Aorta (tissue), 5 donors: ENCODE results near the gene WWOX. TPM values are rescaled to one million over a fixed set of nuclear protein-coding genes. Genes with fewer than 3 reads are reported as not detected.

Source experiments
- ATAC-seq: fragments of 200-7000 bp; cut with Tn5 transposase; one replicate; pipeline ENCODE4 v1.9.1; 2022; ENCODE audit warnings: moderate library complexity; ENCODE audit not compliant: low FRiP score
- DNase-seq, 2 donors: peaks; one replicate each; pipeline ENCODE4 v3.0.0-alpha.2; 2020
- H3K27ac ChIP-seq, 2 donors: one replicate each; pipeline ENCODE4 v1.5.1; 2013; ENCODE audit warnings: low read length in 2 of 2, mild to moderate bottlenecking in 2 of 2, moderate library complexity in 2 of 2, control low read depth in 1 of 2, inconsistent platforms in 1 of 2, low read depth in 1 of 2
- H3K27me3 ChIP-seq, 2 donors: one replicate each; pipeline ENCODE4 v1.6.1; 2013; ENCODE audit warnings: control low read depth in 1 of 2, low read length in 1 of 2, mild to moderate bottlenecking in 1 of 2, moderate library complexity in 1 of 2; ENCODE audit not compliant: insufficient read depth in 2 of 2, control insufficient read depth in 1 of 2
- H3K36me3 ChIP-seq, 2 donors: one replicate each; pipeline ENCODE4 v1.6.1; 2013; ENCODE audit warnings: control low read depth in 1 of 2, low read length in 1 of 2, mild to moderate bottlenecking in 1 of 2; ENCODE audit not compliant: insufficient read depth in 2 of 2, control insufficient read depth in 1 of 2
- H3K4me1 ChIP-seq, 2 donors: one replicate each; pipeline ENCODE4 v1.6.1; 2013; ENCODE audit warnings: low read length in 2 of 2, control low read depth in 1 of 2, mild to moderate bottlenecking in 1 of 2, moderate library complexity in 1 of 2; ENCODE audit not compliant: insufficient read depth in 2 of 2, control insufficient read depth in 1 of 2
- H3K4me3 ChIP-seq, 2 donors: one replicate each; pipeline ENCODE4 v1.5.1; 2013; ENCODE audit warnings: low read length in 2 of 2, control low read depth in 1 of 2, mild to moderate bottlenecking in 1 of 2
- H3K9me3 ChIP-seq: one replicate; pipeline ENCODE4 v1.6.1; 2013; ENCODE audit warnings: mild to moderate bottlenecking, low read length; ENCODE audit not compliant: control insufficient read depth
- WGBS, 2 donors: extraction: QIAGEN DNeasy Blood & Tissue Kit; methylation state at CpG; one replicate each; pipeline ENCODE4 v1.1.7; 2013; 5-methylcytosine and 5-hydroxymethylcytosine counted together
- intact Hi-C, 2 donors: fragments of 100-400 bp; cut with DNase I; formaldehyde crosslinking; loops; one replicate each; pipeline versions ENCODE4 v1.14.2 to v1.15.0; 2022
- polyA plus RNA-seq, 2 donors: library from polyadenylated mRNA; stranded (reverse); fragments of 200-250 nt; gene quantifications; one replicate each; pipeline ENCODE4 v1.2.3, GENCODE V29; 2013
- total RNA-seq, 2 donors: library from RNA; stranded (reverse); fragmentation: NEBNext Ultra II Directional; extraction: Animal tissue kit (Norgen Biotek cat#: 25700); gene quantifications; one replicate each; pipeline ENCODE4 v1.2.1, GENCODE V29; 2021
- donor health status: healthy with polysubstance abuse.
- donor health status: Bipolar disorder and iron deficiency.
- donor health status: DM: no; HTN: no; CAD: no.
- donor health status: DM: no; HTN: no; CAD: no.
- donor health status: DM: yes; HTN: yes; CAD: no.

The WWOX gene
- total and polyA plus RNA-seq, 4 donors, result 11.2 to 30.9 (median 14.6) TPM

GRCh38 chr16:78289373-78289772 lies 189.9 kb downstream of the WWOX start:
- DNase-seq, result no peak
- Histone ChIP-seq H3K36me3 (no peaks in the 10 kb centered on the region), H3K27ac (no peak overlapping the region), H3K4me1 (peaks cover 0 to 9% of the 10 kb centered on the region in 2 donors), H3K27me3 (no peaks in the 10 kb centered on the region), H3K9me3 (no peaks in the 10 kb centered on the region), H3K4me3 (no peak overlapping the region)
- 42 to 49% methylated on average over 3 of the region's 3 CpGs for WGBS, 2 donors
- no peak for ATAC-seq
- intact Hi-C loops, result loop anchor here in 1 of 2 donors (10.0 kb wide), 1 partner anchor 165 kb away; no protein-coding TSS in a partner anchor

DNA sequence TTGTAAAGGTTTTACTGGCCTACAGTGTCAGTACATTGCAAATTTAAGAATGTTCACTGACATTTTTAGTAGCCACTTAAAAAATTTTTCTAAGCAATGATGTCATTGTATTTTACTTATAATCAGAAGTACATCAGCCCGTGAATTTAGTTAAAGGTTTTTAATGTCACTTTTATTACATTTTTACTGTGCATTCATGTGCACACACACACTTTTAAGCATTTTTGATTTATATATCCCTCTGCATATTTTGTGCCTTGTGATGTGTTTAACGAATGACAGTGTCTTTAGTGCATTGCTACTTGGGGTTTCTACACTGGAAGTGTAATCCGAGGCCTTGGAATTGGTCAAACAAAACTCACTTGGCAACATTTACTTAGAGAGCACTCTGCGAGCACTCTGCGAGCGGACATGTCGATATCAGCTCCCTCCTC lies 190.4 kb downstream of the WWOX start:
- WGBS, 2 donors, result 64 to 70% methylated on average over 7 of the region's 7 CpGs
- no peak for ATAC-seq
- no peak for DNase-seq
- intact Hi-C loops, result loop anchor here in 1 of 2 donors (10.0 kb wide), 1 partner anchor 165 kb away; no protein-coding TSS in a partner anchor
- no peaks in the 10 kb centered on the region for H3K9me3 ChIP-seq
- peaks cover 0 to 9% of the 10 kb centered on the region in 2 donors for H3K4me1 ChIP-seq
- no peaks in the 10 kb centered on the region for H3K36me3 ChIP-seq
- H3K4me3 ChIP-seq, result no peak overlapping the region
- no peaks in the 10 kb centered on the region for H3K27me3 ChIP-seq
- H3K27ac ChIP-seq, result no peak overlapping the region

GRCh38 chr16:78290395-78290794 lies 190.9 kb downstream of the WWOX start:
- H3K9me3 ChIP-seq, result no peaks in the 10 kb centered on the region
- H3K36me3 ChIP-seq, result no peaks in the 10 kb centered on the region
- 60 to 63% methylated on average over 6 of the region's 6 CpGs for WGBS, 2 donors
- DNase-seq, result no peak
- H3K4me3 ChIP-seq, result no peak overlapping the region
- peaks cover 0 to 9% of the 10 kb centered on the region in 2 donors for H3K4me1 ChIP-seq
- ATAC-seq, result no peak
- intact Hi-C loops, result no loop called here
- no peaks in the 10 kb centered on the region for H3K27me3 ChIP-seq
- H3K27ac ChIP-seq, result no peak overlapping the region

DNA sequence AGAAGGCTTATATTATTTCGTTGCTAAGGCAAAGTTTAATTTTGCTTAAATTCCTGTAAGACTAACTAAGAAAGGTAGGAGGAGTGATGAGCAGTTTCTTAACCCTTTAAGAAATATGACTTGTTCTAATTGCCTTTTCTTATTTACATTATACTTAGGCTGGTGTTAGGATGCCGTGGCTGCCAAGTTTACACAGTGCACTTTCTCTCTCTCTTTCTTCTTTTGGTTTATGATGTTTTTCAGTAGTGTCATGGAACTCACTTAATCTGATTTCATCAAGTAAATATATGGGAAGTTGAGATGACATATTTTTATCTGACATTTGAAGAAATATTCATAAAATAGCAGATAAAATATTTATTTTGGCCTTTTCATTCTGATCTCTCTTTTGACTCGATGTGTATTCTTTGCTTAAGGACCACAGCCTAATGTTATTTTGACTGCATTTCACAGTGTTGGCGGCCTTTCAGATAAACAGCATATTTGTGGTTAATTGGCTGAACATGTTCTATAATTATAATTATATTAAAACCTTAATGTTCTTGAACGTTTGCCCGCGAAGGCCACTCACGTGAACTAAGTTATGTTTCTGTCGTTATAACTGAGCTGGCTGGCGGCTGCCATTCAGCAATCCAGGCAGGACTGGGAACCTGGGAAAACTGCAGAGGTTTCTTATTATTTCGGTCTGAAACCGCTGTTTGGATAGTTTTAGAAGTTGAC lies 191.6 kb downstream of the WWOX start:
- intact Hi-C loops, result no loop called here
- Histone ChIP-seq H3K4me3 (peak overlapping the region in 1 of 2 donors; percentile 41), H3K27ac (no peak overlapping the region), H3K27me3 (no peaks in the 10 kb centered on the region), H3K4me1 (peaks cover 0 to 9% of the 10 kb centered on the region in 2 donors), H3K9me3 (no peaks in the 10 kb centered on the region), H3K36me3 (no peaks in the 10 kb centered on the region)
- no peak for DNase-seq
- WGBS, 2 donors, result 9 to 10% methylated on average over 12 of the region's 12 CpGs
- ATAC-seq, result no peak

GRCh38 chr16:78291604-78292003 lies 192.2 kb downstream of the WWOX start:
- intact Hi-C loops, result no loop called here
- Histone ChIP-seq H3K27ac (peak overlapping the region in 1 of 2 donors; percentile 57), H3K4me3 (peak overlapping the region in 1 of 2 donors; percentile 41), H3K4me1 (peaks cover 0 to 9% of the 10 kb centered on the region in 2 donors), H3K27me3 (no peaks in the 10 kb centered on the region), H3K9me3 (no peaks in the 10 kb centered on the region), H3K36me3 (no peaks in the 10 kb centered on the region)
- 7 to 8% methylated on average over 5 of the region's 5 CpGs for WGBS, 2 donors
- DNase-seq, result no peak
- ATAC-seq, result peak; percentile 39

- no peaks in the 10 kb centered on the region for H3K27me3 ChIP-seq
- DNase-seq (no peak), ATAC-seq (peak; percentile 12)
- no peak overlapping the region for H3K27ac ChIP-seq
- intact Hi-C loops, result no loop called here
- no peaks in the 10 kb centered on the region for H3K36me3 ChIP-seq
- H3K4me3 ChIP-seq, result no peak overlapping the region
- 82 to 84% methylated on average over 4 of the region's 4 CpGs for WGBS, 2 donors
- H3K4me1 ChIP-seq, result peaks cover 0 to 9% of the 10 kb centered on the region in 2 donors
- H3K9me3 ChIP-seq, result no peaks in the 10 kb centered on the region
Measured at GRCh38 chr16:78292086-78292843, 192.8 kb downstream of the WWOX start.

DNA sequence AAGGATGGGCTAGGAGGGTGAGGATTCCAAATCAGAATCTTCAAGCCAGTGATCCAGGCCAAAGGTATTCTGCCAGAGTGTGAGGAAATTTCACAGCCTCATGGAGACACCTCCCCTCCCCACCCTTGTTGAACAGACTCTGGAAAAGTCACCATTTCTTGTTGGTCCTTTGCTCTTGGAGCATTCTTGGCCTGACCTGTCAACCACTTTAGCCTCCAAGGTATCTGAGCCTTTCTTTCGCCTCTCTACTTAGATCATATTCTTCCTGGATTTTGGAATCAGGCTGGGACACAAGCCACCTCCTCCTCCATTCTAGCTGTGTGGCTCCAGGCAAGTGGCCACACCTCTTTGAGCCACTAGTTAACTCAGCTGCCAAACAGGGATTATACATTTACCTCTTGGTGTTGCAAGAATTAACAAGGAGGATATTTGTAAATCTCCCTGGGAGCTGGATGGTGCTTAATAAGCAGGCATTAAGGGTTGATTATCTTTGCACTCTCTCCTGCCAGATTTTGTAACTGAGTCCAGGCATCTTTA lies 193.5 kb downstream of the WWOX start:
- intact Hi-C loops, result no loop called here
- peak; percentile 43 for ATAC-seq
- 98 to 100% methylated on average over 1 of the region's 1 CpG for WGBS, 2 donors
- H3K4me1 ChIP-seq, result peaks cover 0 to 9% of the 10 kb centered on the region in 2 donors
- H3K27ac ChIP-seq, result no peak overlapping the region
- no peak for DNase-seq
- H3K36me3 ChIP-seq, result no peaks in the 10 kb centered on the region
- H3K9me3 ChIP-seq, result no peaks in the 10 kb centered on the region
- no peak overlapping the region for H3K4me3 ChIP-seq
- H3K27me3 ChIP-seq, result no peaks in the 10 kb centered on the region

- intact Hi-C loops, result no loop called here
- no peaks in the 10 kb centered on the region for H3K9me3 ChIP-seq
- no peak overlapping the region for H3K4me3 ChIP-seq
- H3K4me1 ChIP-seq, result peaks cover 0 to 9% of the 10 kb centered on the region in 2 donors
- 98 to 100% methylated on average over 4 of the region's 4 CpGs for WGBS, 2 donors
- H3K27me3 ChIP-seq, result no peaks in the 10 kb centered on the region
- DNase-seq, result no peak
- no peak overlapping the region for H3K27ac ChIP-seq
- H3K36me3 ChIP-seq, result no peaks in the 10 kb centered on the region
- no peak for ATAC-seq
Measured at GRCh38 chr16:78294538-78295225, 195.2 kb downstream of the WWOX start.
